Neutrophil (primary cell): ENCODE data around the gene GOLGA8Q.
"Not testable (repeated sequence)": the region's sequence is repeated elsewhere in the genome, so short reads cannot be mapped to it uniquely, and the experiment has no call there.

Source experiments
- H3K27ac ChIP-seq: fragments of 200-600 bp; sonication (generic); 2 replicates; pipeline ENCODE4 v1.5.1; 2016; ENCODE audit warnings: mild to moderate bottlenecking, moderate library complexity
- H3K27me3 ChIP-seq: fragments of 200-600 bp; sonication (generic); 2 replicates; pipeline ENCODE4 v1.6.0; 2016; ENCODE audit warnings: mild to moderate bottlenecking
- H3K36me3 ChIP-seq: fragments of 200-600 bp; sonication (generic); 2 replicates; pipeline ENCODE4 v1.5.1; 2017
- H3K4me1 ChIP-seq, 2 experiments: fragments of 200-600 bp in 1 of 2; sonication (generic) in 1 of 2; 1 replicate in 1 of 2; 2 replicates in 1 of 2; pipeline versions ENCODE4 v1.5.1 to v1.6.1; 2013 to 2016; ENCODE audit warnings: low read depth in 1 of 2, low read length in 1 of 2, mild to moderate bottlenecking in 1 of 2, moderate library complexity in 1 of 2; ENCODE audit not compliant: control insufficient read depth in 1 of 2, insufficient read depth in 1 of 2
- H3K4me3 ChIP-seq, 2 experiments: fragments of 200-600 bp in 1 of 2; sonication (generic) in 1 of 2; 1 replicate in 1 of 2; 2 replicates in 1 of 2; pipeline ENCODE4 v1.5.1; 2013 to 2016; ENCODE audit warnings: low read depth in 1 of 2, low read length in 1 of 2, mild to moderate bottlenecking in 1 of 2, moderate library complexity in 1 of 2
- H3K9me3 ChIP-seq: fragments of 200-600 bp; sonication (generic); 2 replicates; pipeline ENCODE4 v1.5.1; 2016
- TF ChIP-seq, protein P1 (sequence below): fragments of 200-600 bp; sonication (generic); IDR thresholded peaks from 2 replicates; pipeline ENCODE4 v1.5.1; 2016; ENCODE audit warnings: antibody characterized with exemption

The GOLGA8Q gene, protein sequence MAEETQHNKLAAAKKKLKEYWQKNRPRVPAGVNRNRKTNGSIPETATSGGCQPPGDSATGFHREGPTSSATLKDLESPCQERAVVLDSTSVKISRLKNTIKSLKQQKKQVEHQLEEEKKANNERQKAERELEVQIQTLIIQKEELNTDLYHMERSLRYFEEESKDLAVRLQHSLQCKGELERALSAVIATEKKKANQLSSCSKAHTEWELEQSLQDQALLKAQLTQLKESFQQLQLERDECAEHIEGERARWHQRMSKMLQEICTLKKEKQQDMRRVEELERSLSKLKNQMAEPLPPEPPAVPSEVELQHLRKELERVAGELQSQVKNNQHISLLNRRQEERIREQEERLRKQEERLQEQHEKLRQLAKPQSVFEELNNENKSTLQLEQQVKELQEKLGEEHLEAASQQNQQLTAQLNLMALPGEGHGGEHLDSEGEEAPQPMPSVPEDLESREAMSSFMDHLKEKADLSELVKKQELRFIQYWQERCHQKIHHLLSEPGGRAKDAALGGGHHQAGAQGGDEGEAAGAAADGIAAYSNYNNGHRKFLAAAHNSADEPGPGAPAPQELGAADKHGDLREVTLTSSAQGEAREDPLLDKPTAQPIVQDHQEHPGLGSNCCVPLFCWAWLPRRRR

DNA sequence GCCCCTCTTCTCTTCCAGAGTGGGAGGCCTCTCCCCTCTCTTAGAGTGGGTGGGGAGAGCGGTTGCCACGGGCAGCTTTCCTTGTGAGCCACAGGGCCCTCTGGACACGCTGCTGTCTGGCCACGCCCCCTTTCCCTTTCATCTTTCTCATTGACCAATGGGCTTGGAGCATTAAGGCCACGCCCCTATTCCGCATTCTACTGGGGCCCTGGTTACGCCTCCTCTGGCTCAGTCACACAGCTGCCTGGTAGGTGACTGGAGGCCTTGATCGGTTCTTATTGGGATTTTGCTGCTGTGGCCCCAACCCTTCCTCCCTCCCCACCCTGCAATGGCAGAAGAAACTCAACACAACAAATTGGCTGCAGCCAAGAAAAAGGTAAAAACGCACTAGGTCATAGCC lies at the start of gene GOLGA8Q:
GOLGA8Q (plus strand) TSS at position 301 of the 400 bp plus-strand sequence; CDS start at position 329, 28 bp downstream.
- not testable (repeated sequence) for H3K27ac ChIP-seq, H3K4me1 ChIP-seq, H3K27me3 ChIP-seq, H3K4me3 ChIP-seq, H3K9me3 ChIP-seq, H3K36me3 ChIP-seq

DNA sequence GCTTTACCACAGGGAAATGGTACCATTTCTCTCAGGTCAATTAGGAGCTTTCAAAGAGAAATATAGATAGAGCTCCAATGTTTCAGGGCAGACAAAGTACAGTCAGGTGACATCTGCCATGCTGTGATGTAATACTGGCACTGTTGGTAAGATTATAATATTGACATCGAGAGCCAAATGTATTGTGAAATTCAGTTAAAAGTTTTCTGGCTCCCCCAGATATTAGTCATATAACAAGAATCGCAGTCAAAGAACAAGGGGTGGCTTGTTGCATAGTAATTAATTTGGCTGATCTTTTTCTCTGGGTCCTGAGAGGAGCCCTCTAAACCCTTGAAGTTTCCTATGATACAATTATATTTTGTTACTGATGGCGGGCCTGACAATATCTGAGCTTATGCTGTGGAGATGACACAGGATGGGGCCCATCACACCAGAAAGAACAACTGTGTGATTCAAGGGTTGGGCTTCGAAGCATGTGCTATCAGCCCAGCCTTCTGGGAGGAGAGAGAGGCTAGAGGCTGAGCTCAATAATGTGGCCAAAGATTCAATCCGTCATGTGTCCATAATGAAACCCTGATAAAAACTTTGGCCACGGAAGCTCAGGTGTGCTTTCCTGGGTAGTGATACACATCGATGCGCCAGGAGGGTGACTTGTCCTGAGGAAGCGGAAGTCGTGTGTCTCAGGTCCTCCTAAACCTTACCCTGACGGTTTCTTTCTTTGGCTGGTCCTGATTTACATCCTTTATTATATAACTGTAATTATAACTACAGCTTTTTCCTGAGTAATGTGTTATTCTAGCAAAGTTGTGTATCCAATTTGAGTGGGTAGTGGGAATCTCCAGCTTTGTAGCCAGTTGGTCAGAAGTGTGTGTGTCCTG lies 48.7 kb upstream of the GOLGA8Q start:
- not testable (repeated sequence) for H3K27me3 ChIP-seq, H3K36me3 ChIP-seq, H3K27ac ChIP-seq, H3K9me3 ChIP-seq, H3K4me1 ChIP-seq, H3K4me3 ChIP-seq

DNA sequence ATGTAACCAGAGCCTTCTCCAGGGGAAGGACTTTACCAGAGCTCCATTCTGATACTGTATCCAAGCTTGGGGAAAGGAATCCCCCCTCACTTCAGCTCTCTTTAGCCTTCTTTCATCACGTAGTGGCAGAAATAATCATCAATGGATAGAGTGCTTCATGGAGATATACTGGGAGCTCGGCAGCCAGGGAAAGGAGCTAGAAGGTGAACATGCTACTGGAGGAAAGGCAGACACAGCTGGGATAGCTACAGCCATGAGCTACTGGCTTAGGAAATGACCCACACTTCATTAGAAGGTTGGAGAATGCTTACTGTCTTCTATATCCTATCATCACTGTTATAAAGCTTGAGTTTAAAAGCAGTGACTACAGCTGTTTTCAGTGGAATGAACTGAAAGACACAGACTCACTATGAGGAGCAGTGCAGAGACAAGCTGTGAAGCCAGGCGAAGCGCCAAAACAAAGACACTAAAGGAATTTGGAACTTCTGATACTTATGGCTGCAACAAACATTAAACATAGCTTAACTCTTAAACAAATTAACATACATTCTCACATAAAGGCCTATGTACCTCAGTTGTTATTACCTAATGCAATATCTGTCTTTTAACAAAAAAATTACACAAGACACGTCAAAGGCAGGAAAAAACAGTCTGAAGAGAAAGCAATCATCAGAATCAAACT lies 47.5 kb upstream of the GOLGA8Q start:
- not testable (repeated sequence) for H3K4me1 ChIP-seq, H3K27me3 ChIP-seq, H3K36me3 ChIP-seq, H3K27ac ChIP-seq, H3K9me3 ChIP-seq, H3K4me3 ChIP-seq

DNA sequence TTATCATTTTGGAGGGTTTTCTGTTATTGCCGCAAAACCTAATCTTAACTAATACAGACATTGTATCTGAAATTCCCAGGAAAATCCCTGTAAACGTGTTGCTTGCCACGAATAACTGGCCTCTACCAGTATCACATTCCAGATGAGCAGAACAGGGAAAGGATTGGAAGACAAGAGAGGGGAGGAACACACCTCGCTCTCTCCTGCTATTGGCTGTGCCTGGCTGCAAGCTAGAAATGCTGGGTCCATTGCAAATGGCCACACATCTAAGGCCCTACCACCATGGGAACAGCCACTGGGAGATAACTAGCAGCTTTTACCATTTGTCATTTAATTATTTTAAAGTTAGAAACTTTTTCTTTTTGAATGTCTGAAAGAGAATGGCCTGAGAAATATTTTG lies 37.3 kb upstream of the GOLGA8Q start:
- not testable (repeated sequence) for H3K27ac ChIP-seq, H3K4me3 ChIP-seq, H3K9me3 ChIP-seq, H3K27me3 ChIP-seq, H3K36me3 ChIP-seq, H3K4me1 ChIP-seq

DNA sequence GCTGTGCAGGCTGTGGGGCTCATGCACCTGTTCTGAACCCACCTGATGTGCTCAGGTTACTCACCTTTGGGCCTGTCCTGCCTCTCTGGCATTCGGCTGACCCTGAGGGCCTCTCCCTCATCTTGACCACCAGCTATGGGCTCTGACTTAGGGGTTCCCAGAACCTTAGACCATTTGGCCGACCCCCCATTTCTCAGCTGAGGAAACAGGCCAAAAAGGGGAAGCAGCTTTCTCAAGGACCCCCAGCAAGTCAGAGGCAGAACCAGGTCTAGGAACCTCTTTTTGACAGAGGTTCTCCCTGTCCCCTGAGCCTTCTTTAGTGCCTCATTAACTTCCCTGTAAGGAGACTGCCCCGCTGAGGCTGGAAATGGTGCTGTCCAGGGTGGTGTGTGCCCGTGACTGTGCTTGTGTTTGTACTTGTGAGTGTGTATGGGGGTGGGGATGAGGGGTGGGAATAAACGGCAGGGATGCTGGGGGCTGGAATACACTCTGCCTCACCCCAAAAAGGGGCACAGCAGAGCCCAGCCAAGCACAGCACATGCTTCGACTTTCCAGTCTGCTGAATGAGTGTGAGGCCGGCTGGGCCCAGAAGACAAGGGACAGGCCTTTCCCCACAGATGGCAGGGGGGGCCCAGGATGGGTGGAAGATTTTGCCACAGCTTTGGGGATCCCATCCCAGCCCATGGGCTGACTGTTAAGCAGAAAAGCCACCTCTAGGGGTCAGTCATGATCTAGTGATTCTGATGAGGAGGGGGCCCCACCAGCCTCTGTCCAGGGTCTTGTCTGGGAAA lies 28.2 kb upstream of the GOLGA8Q start:
- not testable (repeated sequence) for H3K36me3 ChIP-seq, H3K27me3 ChIP-seq, H3K27ac ChIP-seq, H3K4me1 ChIP-seq, H3K4me3 ChIP-seq, H3K9me3 ChIP-seq

DNA sequence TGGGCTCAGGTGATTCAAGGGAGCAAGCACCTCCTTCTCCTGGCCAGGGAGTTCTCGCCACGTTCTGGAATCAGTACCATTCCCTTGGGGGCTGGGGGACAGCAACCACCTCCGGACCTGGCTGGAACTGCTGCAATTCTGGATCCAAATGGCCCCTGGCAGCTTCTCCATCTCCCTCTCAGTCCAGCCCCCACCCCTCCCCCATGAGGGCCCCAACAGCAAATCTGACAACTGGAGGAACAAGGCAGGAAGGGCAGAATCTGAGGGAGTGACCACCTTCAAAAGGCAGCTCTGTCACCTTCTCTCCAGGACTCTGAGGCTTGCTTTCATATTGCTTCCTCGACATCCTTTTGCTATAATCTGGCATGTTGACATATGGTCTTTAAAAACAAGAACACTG lies 25.9 kb upstream of the GOLGA8Q start:
- not testable (repeated sequence) for H3K4me3 ChIP-seq, H3K9me3 ChIP-seq, H3K27ac ChIP-seq, H3K36me3 ChIP-seq, H3K27me3 ChIP-seq, H3K4me1 ChIP-seq

DNA sequence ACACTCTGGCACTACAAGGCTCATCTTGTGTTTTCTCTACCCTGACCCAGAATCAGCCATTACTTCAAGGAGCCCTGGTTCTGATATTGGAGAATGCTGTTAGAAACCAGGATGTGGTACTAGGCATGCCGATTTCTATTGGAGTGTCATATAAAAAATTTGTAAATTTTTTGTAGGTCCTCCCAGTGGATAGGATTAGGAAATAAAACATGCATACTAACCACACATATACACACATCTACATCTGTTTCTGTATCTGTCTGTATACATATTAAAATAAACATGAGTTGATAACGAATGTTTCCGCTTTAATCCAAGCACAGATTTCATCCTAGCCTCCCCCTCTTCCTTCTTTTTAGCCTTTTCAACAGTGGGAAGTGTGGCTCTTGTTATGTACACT lies 22.8 kb upstream of the GOLGA8Q start:
- H3K4me3 ChIP-seq, H3K9me3 ChIP-seq, H3K27ac ChIP-seq, H3K4me1 ChIP-seq, H3K36me3 ChIP-seq, H3K27me3 ChIP-seq: not testable (repeated sequence)

DNA sequence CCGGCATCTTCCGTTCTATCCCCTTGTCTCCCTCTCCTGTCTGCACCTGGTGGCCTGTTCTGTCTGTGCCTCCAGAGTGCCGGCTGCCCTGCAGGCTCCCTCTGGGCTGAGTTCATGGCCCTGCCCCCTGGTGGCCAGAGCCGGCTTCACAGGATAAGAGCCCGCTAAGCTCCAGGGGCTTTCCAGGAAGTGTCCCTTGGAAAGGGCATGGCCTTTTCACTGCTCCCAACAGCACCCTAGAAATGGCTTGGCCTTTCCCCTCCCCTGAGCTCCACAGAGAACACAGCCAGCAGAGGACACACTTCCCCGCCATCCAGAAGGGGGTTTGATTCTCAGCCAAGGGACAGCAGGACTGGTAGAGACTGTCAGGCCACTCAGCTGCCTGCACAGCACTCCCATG lies 15.1 kb downstream of the GOLGA8Q start:
- TF ChIP-seq, protein P1, sequence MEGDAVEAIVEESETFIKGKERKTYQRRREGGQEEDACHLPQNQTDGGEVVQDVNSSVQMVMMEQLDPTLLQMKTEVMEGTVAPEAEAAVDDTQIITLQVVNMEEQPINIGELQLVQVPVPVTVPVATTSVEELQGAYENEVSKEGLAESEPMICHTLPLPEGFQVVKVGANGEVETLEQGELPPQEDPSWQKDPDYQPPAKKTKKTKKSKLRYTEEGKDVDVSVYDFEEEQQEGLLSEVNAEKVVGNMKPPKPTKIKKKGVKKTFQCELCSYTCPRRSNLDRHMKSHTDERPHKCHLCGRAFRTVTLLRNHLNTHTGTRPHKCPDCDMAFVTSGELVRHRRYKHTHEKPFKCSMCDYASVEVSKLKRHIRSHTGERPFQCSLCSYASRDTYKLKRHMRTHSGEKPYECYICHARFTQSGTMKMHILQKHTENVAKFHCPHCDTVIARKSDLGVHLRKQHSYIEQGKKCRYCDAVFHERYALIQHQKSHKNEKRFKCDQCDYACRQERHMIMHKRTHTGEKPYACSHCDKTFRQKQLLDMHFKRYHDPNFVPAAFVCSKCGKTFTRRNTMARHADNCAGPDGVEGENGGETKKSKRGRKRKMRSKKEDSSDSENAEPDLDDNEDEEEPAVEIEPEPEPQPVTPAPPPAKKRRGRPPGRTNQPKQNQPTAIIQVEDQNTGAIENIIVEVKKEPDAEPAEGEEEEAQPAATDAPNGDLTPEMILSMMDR, result peak; percentile 39
- H3K36me3 ChIP-seq, result not testable (repeated sequence)

DNA sequence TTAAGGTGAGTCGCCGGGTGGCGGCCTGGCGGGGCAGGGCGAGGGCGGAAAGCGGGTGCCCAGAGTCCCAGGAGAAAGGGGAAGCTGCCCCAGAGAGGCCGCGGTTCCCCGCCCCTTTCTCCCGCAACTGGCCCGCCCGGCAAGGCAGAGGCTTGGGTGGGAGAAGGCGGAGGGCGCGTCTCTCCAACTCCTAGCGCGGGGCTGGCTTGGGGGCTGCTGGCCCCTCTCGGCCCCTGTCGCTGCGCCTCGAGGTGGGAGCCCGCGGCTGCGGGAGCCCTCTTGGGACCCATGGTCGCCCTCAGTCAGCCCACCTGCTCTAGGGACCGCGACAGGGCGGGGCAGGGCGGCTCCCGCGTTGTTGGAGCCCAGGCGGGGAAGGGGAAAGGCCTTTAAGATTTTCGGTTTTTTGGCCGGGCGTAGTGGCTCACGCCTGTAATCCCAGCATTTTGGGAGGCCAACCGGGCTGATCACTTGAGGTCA lies 21.2 kb downstream of the GOLGA8Q start:
- peak overlapping the region in 1 of 2 experiments; percentile 32 for H3K4me3 ChIP-seq
- not testable (repeated sequence) for H3K27me3 ChIP-seq, H3K9me3 ChIP-seq, H3K4me1 ChIP-seq, H3K36me3 ChIP-seq, H3K27ac ChIP-seq

More for the DNA sequence above, 15.1 kb downstream of the GOLGA8Q start:
- H3K4me1 ChIP-seq, H3K27me3 ChIP-seq, H3K27ac ChIP-seq, H3K4me3 ChIP-seq, H3K9me3 ChIP-seq: not testable (repeated sequence)

DNA sequence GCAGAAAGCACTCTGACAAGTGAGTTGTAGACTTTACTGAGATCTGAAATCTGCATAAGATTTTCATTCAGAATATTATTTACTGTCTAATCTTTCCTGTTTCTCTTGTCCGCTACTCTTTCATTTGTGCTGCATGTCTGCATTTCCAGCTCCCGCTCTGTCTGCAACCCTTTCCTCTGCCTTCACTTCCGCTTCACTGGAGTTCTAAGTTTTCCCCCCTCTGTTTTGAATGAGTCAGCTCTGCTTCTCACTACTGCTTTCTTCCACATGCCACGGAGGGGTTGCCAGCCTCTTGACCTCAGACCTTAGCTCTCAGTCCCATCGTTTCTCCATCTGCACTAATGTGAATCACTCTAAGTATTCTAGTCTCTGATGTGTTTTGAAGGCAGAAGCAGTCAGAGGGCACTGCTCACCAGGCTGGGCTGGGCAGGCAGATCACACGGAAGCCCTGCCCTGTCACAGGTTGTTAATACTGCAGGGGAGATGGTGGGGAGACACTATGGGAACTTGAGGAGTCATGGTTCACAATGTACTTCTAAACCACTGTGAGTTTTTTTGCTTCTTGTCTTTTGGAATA lies 27.6 kb downstream of the GOLGA8Q start:
- not testable (repeated sequence) for H3K4me1 ChIP-seq, H3K4me3 ChIP-seq, H3K9me3 ChIP-seq, H3K27me3 ChIP-seq, H3K27ac ChIP-seq, H3K36me3 ChIP-seq

DNA sequence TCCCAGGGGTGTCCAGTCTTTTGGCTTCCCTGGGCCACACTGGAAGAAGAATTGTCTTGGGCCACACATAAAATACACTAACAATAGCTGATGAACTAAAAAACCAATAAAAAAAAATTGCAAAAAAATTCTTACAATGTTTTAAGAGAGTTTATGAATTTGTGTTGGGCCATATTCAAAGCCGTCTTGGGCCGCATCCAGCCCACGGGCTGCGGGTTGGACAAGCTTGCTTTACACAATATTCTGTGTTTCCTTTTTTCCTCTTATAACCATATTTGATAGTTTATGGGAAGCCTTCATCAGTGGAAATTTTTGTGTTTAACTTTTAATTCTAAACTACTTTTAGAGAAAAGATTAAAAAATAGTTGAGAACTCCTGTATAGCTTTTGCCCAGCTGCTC lies 28.9 kb downstream of the GOLGA8Q start:
- H3K9me3 ChIP-seq, H3K36me3 ChIP-seq, H3K27ac ChIP-seq, H3K4me3 ChIP-seq, H3K27me3 ChIP-seq, H3K4me1 ChIP-seq: not testable (repeated sequence)
